ENCODE measurements around the gene RUNX2.

Gene RUNX2

GRCh38 chr6:45587229-45588060, 259.3 kb downstream of the RUNX2 start:
- no peak for DNase-seq (ENCODE audit: low read depth, low spot score)

- no peak for DNase-seq (ENCODE audit: low read depth, low spot score)
Observed at GRCh38 chr6:45589367-45589766, 261.2 kb downstream of the RUNX2 start.

DNA sequence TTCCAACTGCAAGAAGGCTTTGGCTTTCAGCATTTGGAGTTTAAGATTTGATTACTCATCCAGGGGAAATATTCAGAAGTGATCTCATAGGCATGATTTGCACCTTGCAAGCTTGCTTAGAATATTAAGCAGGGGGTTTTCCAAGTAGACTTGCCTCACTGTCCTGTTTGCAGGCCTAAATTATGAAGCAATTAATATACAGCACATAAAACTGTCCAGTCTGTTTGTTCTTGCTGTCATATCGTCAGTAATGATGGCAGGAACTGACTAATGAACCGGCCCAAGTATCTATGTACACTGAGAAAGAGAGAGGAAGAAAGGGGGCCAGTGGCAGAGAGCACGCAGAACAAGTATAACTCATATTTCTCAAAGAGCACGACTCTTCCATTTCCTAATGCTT, 262.1 kb downstream of the RUNX2 start:
- DNase-seq (ENCODE audit: low read depth, low spot score) = no peak

DNA sequence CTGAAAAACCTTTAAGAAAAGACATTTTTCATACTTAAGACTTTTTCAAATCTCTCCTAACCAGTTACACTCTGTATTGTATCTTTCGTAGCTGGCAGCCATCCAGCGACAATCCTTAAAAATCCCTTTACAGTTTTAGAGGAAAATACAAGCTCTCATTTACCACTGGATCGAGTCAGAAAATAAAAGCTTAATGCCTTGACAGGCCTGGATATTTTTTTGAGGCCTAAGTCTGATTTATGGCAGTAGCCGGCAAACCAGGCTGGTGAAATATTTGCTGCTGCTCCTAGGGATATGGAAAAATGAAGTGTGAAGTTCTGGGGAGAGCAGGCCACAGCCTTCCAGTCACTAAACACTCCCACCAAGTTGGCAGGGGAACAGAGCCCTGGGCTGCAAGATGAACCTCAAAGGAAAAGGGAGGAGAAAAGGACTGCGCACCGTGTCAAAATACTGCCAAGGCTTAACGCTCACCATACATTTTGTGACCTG, 262.6 kb downstream of the RUNX2 start:
- DNase-seq (ENCODE audit: low read depth, low spot score) = no peak

- no peak for DNase-seq (ENCODE audit: low read depth, low spot score)
Observed at GRCh38 chr6:45591306-45591705, 263.2 kb downstream of the RUNX2 start.

DNA sequence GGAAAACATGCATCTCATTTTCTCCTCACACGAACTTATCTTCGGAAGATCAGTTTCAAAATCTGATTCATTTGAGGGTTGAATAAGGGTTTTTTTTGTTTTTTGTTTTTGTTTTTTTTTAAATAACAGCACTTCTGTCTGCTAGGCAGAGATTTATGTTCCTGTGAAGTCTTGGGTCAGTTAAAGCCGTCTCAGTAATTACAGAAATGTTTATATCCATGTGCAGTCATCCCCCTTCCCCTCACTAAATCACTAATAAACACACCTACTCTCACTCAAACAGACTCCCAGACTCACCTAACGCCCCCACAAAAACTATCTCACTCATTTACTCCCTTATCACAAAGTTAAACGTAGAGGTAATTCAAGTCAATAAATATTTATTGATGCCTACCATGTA, 263.8 kb downstream of the RUNX2 start:
- no peak for DNase-seq (ENCODE audit: low read depth, low spot score)

DNA sequence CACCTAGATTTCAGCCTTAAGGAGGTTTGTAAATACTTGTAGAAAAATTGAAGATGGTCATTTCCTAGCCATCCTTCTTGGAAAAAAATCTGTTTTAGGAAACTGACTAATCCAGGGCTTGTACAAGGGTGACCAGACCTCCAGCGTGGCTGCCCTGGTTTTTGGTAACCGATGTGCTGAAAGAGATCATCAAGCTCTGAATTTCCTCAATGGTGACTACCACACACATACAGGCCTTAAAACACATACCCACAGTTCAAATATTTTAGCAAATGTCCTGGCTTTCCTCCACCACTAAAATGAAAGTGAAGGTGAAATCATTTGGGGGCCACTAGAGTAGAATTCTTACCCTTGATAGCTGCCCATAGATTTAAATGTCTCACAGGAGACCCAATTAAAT, 264.9 kb downstream of the RUNX2 start:
- DNase-seq (ENCODE audit: low read depth, low spot score) = no peak

- no peak for DNase-seq (ENCODE audit: low read depth, low spot score)
Observed at GRCh38 chr6:45595010-45595851, 267.1 kb downstream of the RUNX2 start.

- no peak for DNase-seq (ENCODE audit: low read depth, low spot score)
Observed at GRCh38 chr6:45597424-45597823, 269.3 kb downstream of the RUNX2 start.

- no peak for DNase-seq (ENCODE audit: low read depth, low spot score)
Observed at GRCh38 chr6:45599053-45599452, 270.9 kb downstream of the RUNX2 start.

DNA sequence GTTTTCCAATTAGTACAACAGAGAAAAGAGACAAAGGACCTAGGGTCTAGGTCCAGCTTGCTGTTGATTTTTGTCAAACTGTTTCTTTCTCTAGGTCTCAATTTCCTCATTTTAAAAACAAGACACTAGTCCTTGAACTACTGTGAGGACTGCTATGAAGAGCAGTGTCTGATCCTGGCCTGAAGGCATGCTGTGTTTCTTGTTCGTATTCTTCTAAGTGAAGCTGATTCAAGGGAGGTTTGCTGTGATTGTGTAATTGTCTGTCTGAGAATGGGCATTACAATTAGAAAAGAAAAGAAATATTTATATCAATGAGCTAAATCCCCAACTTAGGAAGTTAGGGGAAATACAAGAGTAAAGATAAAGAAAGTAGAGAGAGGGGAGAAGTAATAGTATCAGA, 277.8 kb downstream of the RUNX2 start:
- no peak for DNase-seq (ENCODE audit: low read depth, low spot score)

GRCh38 chr6:45606831-45607400, 278.8 kb downstream of the RUNX2 start:
- DNase-seq (ENCODE audit: low read depth, low spot score) = no peak

DNA sequence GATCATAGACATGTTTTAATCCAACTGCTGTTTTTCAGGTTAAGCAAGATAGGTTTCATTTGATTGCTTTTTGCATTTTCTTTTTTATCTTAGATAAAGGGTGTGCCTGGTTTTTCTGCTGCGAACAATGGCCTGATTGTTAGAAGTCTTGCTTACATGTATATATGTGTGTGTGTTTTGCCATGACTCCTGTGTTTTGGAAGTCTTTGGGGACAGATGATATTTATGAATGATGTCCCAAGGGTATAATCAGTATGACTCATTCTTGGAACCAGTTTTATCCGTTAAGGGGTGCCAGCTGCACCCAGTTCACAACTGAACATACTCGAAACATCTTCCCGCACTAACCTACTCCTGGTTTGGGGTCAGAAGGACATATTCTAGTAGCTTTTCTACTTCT, 279.7 kb downstream of the RUNX2 start:
- DNase-seq (ENCODE audit: low read depth, low spot score) = no peak

DNA sequence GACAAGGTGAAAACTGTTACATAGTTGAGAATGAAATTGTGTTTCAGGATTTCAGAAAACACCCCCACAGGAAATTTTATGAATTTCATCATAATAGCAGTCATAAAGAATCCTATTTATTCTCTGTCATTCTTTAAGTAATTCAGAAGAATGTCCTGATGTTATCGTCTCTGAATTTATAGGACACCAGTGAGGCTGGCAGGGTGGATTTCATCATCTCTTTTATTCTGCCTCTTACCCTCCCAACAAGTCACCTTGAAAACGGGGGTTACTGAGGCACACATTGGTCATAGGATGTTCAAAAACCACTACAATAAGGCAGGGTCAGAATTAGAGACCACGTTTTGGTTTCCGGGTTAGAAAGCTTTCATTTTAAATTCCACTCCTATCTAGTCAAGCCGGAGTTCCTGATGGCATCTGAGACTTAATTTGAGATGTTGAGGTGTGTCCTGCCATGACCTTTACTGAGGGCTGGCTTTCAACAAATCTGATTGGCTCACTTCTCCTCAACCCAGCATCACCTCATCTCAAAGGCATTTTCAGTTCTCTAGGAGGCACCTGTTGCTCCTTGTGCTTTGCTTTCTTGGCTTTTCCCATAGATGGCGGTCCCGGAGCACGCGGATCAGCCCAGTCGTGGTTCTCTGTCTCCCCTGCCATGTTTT, 280.3 kb downstream of the RUNX2 start:
- DNase-seq (ENCODE audit: low read depth, low spot score) = no peak

- no peak for DNase-seq (ENCODE audit: low read depth, low spot score)
Observed at GRCh38 chr6:45609141-45609638, 281.1 kb downstream of the RUNX2 start.

GRCh38 chr6:45610374-45610773, 282.2 kb downstream of the RUNX2 start:
- no peak for DNase-seq (ENCODE audit: low read depth, low spot score)

DNA sequence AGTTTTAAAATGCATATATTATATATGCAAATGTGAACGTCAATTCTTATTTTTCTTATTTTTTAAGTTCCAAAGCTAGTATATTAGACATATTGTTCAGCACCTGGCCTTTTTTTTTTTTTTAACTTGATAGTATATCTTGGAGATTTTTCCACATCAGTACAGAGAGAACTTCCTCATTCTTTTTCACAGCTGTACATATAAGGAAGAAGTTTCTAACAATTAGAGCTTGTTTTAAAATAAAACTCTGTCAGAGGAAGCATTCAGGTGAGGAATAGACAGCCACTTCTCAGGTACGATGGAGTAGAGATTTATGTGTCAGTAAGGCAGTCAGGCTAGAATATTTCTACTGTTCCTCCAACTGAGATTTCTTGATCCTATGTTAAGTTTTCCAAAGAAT, 282.7 kb downstream of the RUNX2 start:
- no peak for DNase-seq (ENCODE audit: low read depth, low spot score)

DNA sequence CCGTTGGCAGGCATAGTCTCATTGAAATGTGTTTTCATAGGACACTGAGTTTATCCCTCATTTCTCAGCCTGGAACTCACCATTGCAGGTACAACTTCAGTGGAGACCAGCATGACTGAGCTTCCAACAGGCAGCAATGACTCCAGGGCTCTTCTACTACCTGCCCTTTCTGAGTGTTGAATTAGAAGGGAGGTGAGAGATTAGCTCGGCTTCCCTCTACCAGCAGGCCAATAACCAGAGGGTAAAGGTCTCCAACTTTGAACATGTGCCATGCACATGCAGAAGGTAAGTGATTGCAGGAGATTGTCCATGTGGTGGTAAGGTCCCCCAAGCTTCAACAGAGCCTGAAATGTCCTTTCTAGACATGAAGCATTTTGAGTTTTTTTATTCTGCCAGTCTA, 283.4 kb downstream of the RUNX2 start:
- no peak for DNase-seq (ENCODE audit: low read depth, low spot score)

DNA sequence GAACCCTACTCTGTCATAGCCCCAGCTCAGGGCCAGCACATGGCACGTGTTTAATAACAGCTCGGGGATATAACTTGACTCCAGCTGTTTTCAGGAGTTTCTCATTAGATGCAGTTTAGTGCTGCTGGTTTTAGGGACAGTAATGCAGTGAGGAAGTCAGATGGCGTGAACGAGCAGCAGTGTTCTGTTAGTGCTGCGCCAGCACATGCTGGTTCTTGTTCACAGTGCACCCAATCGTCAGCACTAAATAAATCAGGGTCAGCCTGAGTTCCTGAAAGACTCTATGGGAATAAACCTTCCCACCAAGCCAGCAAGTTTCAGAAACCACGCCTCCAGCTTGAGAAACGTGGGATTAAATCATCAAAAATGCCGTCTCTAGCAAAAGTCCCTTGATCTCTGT, 285.5 kb downstream of the RUNX2 start:
- peak; percentile 79 for DNase-seq (ENCODE audit: low read depth, low spot score)

GRCh38 chr6:45614488-45615285, 286.6 kb downstream of the RUNX2 start:
- DNase-seq (ENCODE audit: low read depth, low spot score) = no peak

DNA sequence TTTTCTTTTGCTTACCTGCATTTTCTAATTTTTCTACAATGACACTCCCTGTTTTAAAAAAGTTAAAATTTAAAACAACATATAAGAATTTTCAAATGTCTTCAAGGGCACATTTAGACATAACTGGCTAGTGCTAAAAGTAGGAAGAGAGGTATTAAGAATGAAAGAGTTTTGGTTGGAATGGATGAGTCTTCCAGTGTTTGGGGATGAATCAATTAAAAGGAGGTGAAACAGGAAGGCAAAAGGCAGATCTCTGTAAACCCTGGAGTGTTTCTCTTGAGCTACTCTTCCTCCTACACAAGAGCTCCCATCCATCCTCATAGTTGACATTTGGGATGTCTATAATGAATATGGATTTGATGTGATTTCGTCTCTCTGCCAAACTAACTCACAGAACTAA, 288.1 kb downstream of the RUNX2 start:
- no peak for DNase-seq (ENCODE audit: low read depth, low spot score)

All from brain pericyte (primary cell).